ENCODE data around the gene ENHO. TPM values are rescaled to one million over a fixed set of nuclear protein-coding genes. Genes with fewer than 3 reads are reported as not detected.

Gene ENHO
- total RNA-seq, 6 experiments from 2014 or later: 0.19 to 0.57 TPM; not detected in 4

- DNase-seq: no peak
- peaks cover 49% of the 10 kb centered on the region for H3K27me3 Mint-ChIP-seq (ENCODE audit: insufficient read depth)
- H3K9me3 Mint-ChIP-seq: no peaks in the 10 kb centered on the region
- H3K4me3 Mint-ChIP-seq: no peak overlapping the region
- TF ChIP-seq CTCF (IDR thresholded peaks at IDR 0.05): no peak
- no peak overlapping the region for H3K27ac Mint-ChIP-seq
- no peaks in the 10 kb centered on the region for H3K36me3 Mint-ChIP-seq (ENCODE audit: low read depth)
- no peaks in the 10 kb centered on the region for H3K4me1 Mint-ChIP-seq (ENCODE audit: low read depth)
Measured at GRCh38 chr9:34513567-34514214, 9.1 kb downstream of the ENHO start.

- Mint-ChIP-seq H3K27ac (no peak overlapping the region), H3K4me1 (ENCODE audit: low read depth) (no peaks in the 10 kb centered on the region), H3K9me3 (no peaks in the 10 kb centered on the region), H3K36me3 (ENCODE audit: low read depth) (no peaks in the 10 kb centered on the region), H3K4me3 (no peak overlapping the region), H3K27me3 (ENCODE audit: insufficient read depth) (peaks cover 49% of the 10 kb centered on the region)
- TF ChIP-seq CTCF (IDR thresholded peaks at IDR 0.05): no peak
- no peak for DNase-seq
Measured at GRCh38 chr9:34512131-34513078, 10.4 kb downstream of the ENHO start.

- no peak for DNase-seq
- peaks cover 37% of the 10 kb centered on the region for H3K27me3 Mint-ChIP-seq (ENCODE audit: insufficient read depth)
Measured at GRCh38 chr9:34510497-34511468, 12.0 kb downstream of the ENHO start.

GRCh38 chr9:34508951-34509350, 13.8 kb downstream of the ENHO start:
- Mint-ChIP-seq H3K4me1 (ENCODE audit: low read depth) (no peaks in the 10 kb centered on the region), H3K9me3 (no peaks in the 10 kb centered on the region), H3K27me3 (ENCODE audit: insufficient read depth) (peaks cover 37% of the 10 kb centered on the region), H3K36me3 (ENCODE audit: low read depth) (no peaks in the 10 kb centered on the region), H3K27ac (no peak overlapping the region), H3K4me3 (no peak overlapping the region)
- TF ChIP-seq CTCF (IDR thresholded peaks at IDR 0.05): no peak
- no peak for DNase-seq

More at GRCh38 chr9:34510497-34511468, 12.0 kb downstream of the ENHO start:
- no peak for TF ChIP-seq CTCF (IDR thresholded peaks at IDR 0.05)
- Mint-ChIP-seq H3K27ac (no peak overlapping the region), H3K36me3 (ENCODE audit: low read depth) (no peaks in the 10 kb centered on the region), H3K4me1 (ENCODE audit: low read depth) (no peaks in the 10 kb centered on the region), H3K4me3 (no peak overlapping the region), H3K9me3 (no peaks in the 10 kb centered on the region)

GRCh38 chr9:34508463-34508862, 14.3 kb downstream of the ENHO start:
- no peaks in the 10 kb centered on the region for H3K36me3 Mint-ChIP-seq (ENCODE audit: low read depth)
- H3K27me3 Mint-ChIP-seq (ENCODE audit: insufficient read depth): peaks cover 39% of the 10 kb centered on the region
- no peak overlapping the region for H3K4me3 Mint-ChIP-seq
- no peak for DNase-seq
- H3K4me1 Mint-ChIP-seq (ENCODE audit: low read depth): no peaks in the 10 kb centered on the region
- no peak overlapping the region for H3K27ac Mint-ChIP-seq
- no peak for TF ChIP-seq CTCF (IDR thresholded peaks at IDR 0.05)
- no peaks in the 10 kb centered on the region for H3K9me3 Mint-ChIP-seq
